Measurements from ENCODE around the gene GBP2. TPM values are rescaled to one million over a fixed set of nuclear protein-coding genes. Genes with fewer than 3 reads are reported as not detected.

GBP2 gene
- total and polyA plus RNA-seq, 8 donors, result 2.4 to 19.5 (median 7.8) TPM

DNA sequence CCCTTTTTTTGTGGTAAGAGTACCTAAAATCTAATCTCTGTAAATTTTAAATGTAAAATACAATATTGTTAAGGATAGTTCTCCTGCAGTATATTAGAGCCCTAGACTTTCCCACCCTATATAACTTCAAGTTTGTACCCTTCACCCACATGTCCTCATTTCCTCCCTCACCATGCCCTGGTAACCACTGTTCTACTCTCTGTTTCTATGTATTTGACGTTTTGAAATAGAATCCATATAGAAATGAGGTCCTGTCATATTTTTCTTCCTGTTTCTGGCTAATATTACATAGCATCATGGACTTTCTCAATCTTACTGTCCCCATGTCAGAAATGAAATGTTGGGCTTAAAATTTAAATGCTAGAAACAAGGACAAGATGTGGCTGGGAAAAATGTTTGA is 25.1 kb upstream of the GBP2 start:
- ATAC-seq (no peak), DNase-seq (no peak), FAIRE-seq (no peak)
- TF ChIP-seq, protein P1, sequence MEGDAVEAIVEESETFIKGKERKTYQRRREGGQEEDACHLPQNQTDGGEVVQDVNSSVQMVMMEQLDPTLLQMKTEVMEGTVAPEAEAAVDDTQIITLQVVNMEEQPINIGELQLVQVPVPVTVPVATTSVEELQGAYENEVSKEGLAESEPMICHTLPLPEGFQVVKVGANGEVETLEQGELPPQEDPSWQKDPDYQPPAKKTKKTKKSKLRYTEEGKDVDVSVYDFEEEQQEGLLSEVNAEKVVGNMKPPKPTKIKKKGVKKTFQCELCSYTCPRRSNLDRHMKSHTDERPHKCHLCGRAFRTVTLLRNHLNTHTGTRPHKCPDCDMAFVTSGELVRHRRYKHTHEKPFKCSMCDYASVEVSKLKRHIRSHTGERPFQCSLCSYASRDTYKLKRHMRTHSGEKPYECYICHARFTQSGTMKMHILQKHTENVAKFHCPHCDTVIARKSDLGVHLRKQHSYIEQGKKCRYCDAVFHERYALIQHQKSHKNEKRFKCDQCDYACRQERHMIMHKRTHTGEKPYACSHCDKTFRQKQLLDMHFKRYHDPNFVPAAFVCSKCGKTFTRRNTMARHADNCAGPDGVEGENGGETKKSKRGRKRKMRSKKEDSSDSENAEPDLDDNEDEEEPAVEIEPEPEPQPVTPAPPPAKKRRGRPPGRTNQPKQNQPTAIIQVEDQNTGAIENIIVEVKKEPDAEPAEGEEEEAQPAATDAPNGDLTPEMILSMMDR (IDR thresholded peaks at IDR 0.05), result no peak
- Histone ChIP-seq H3K4me3 (no peak overlapping the region), H3K27me3 (no peaks in the 10 kb centered on the region), H3K36me3 (no peaks in the 10 kb centered on the region), H3K9me3 (no peaks in the 10 kb centered on the region), H3K4me1 (no peaks in the 10 kb centered on the region), H3K27ac (no peak overlapping the region)
- intact Hi-C loops (cut with DNase I), result no loop called here
- 24 to 25% methylated on average over 1 of the region's 1 CpG for WGBS, 2 donors

DNA sequence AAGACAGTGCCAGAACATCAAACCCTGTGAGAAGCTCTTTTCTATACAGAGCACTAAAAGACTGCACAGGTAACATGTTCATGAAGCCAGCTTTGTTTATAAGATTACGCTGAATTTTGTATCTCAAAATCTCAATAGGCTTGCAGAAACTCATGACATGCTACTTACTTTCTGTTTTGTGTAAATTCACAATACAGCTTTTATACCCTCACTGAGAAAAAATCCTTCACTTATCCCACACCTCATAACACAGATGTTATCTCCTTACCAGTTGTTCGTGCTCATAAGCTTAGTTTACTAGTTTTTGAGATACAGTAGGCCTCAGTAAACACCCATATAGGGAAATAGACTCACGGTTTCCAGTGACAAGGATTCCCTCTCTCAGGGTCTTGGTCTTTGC is 24.1 kb upstream of the GBP2 start:
- H3K9me3 ChIP-seq, result no peaks in the 10 kb centered on the region
- H3K4me3 ChIP-seq, result no peak overlapping the region
- DNase-seq (no peak), ATAC-seq (no peak), FAIRE-seq (no peak)
- TF ChIP-seq, protein P1 (IDR thresholded peaks at IDR 0.05), result no peak
- no peaks in the 10 kb centered on the region for H3K4me1 ChIP-seq
- WGBS, 2 donors, result 69 to 74% methylated on average over 3 of the region's 3 CpGs
- H3K27me3 ChIP-seq, result no peaks in the 10 kb centered on the region
- intact Hi-C loops (cut with DNase I), result no loop called here
- no peaks in the 10 kb centered on the region for H3K36me3 ChIP-seq
- H3K27ac ChIP-seq, result no peak overlapping the region

DNA sequence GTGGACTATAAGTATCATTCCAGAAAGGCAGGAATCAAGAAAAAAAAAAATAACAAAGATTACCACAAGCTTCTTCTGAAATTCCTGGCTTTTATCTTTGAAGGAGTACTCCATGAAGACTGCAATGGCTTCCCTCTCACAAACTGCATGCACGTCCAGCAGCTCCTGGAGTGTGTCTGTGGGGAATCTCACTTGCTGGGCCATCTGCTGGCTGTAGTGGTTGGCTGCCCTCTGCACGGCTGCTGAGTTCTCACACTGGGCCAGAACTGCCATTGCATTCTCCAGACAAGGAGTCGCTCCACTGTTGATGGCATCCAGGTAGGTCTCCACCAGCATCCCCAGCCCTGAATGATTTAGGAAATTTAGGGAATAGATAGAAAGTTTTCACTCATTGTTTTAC is 23.3 kb upstream of the GBP2 start:
- Histone ChIP-seq H3K27ac (no peak overlapping the region), H3K9me3 (no peaks in the 10 kb centered on the region), H3K4me1 (no peaks in the 10 kb centered on the region), H3K4me3 (no peak overlapping the region), H3K36me3 (no peaks in the 10 kb centered on the region), H3K27me3 (no peaks in the 10 kb centered on the region)
- FAIRE-seq, result no peak
- TF ChIP-seq, protein P1 (IDR thresholded peaks at IDR 0.05), result peak in 1 of 4 donors; percentile 9
- WGBS, 2 donors, result 25% methylated on average over 3 of the region's 3 CpGs
- peak in 4 of 6 donors; percentile 19 to 30 (median 30) for DNase-seq
- intact Hi-C loops (cut with DNase I), result no loop called here
- peak in 3 of 4 donors; percentile 83 to 84 (median 84) for ATAC-seq

DNA sequence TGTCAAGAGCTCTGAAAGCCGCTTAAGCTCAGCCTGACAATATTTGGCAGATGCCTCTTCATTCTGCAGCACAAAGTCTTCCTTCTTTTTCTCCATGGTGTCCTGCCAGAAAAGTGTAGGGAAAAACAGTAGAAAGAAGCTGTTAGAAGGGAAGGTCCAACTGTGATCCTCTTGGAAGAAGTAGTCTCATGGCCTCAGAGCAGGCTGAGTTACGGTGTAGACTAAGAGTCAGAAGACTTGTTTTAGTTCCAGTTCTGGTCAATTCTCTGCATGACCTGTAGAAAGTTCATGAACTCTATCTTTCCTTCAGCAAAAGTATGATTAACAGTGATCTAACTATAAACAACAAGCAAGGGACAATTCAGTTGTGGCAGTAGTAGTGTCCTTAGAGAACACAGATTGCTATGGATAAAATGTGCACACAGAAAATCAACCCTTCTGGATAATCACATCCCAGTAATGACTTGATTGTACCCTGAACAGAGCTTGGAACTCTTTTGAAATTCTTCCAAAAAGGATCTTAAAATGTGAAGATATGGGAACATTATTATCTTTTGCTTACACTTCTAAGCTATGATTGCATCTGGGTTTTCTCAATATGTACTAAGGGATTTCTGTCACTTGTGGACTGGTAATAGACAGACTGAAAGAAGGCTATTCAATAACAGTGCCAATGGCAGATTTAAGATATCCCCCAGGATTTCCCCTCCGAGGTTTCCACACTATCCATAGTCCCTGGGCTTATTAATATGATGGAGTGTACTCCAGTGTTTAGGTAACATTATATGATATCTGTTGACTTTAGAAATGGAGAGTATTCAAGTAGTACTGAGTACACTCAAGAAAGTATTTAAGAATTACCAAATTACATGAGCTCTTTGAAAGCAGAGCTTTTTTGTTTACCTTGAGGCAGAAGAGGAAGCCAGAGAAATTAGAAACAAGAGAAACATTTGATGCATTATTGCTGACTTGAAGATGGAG is 22.1 kb upstream of the GBP2 start:
- H3K4me1 ChIP-seq, result no peaks in the 10 kb centered on the region
- WGBS, 2 donors, result 76 to 80% methylated on average over 3 of the region's 3 CpGs
- H3K9me3 ChIP-seq, result no peaks in the 10 kb centered on the region
- H3K36me3 ChIP-seq, result no peaks in the 10 kb centered on the region
- DNase-seq, result no peak
- TF ChIP-seq, protein P1 (IDR thresholded peaks at IDR 0.05), result no peak
- H3K27me3 ChIP-seq, result no peaks in the 10 kb centered on the region
- ATAC-seq, result no peak
- intact Hi-C loops (cut with DNase I), result no loop called here
- FAIRE-seq, result no peak
- H3K4me3 ChIP-seq, result no peak overlapping the region
- no peak overlapping the region for H3K27ac ChIP-seq

DNA sequence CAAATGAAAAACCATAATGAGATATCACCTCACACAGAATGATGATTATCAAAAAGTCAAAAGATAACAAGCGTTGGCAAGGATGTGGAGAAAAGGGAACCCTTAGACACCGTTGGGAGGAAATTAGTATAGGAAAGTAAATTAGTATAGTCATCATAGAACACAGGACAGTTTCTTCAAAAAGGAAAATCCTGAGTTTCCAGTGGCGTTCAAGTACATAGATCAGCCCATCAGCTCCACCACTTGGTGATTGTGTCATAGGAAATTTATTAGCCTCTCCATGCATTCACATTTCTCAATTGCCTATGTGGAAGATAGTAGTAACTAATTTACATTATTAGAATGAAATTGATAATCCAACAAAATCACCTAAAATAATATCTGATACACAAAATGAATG is 20.8 kb upstream of the GBP2 start:
- Histone ChIP-seq H3K9me3 (no peaks in the 10 kb centered on the region), H3K27ac (no peak overlapping the region), H3K36me3 (no peaks in the 10 kb centered on the region), H3K4me3 (no peak overlapping the region), H3K27me3 (no peaks in the 10 kb centered on the region), H3K4me1 (no peaks in the 10 kb centered on the region)
- FAIRE-seq (no peak), DNase-seq (no peak), ATAC-seq (no peak)
- intact Hi-C loops (cut with DNase I), result no loop called here
- WGBS, 2 donors, result 68 to 83% methylated on average over 3 of the region's 3 CpGs
- TF ChIP-seq, protein P1 (IDR thresholded peaks at IDR 0.05), result no peak
